Neural progenitor cell (in vitro differentiated cells): ENCODE data around the gene CDH23.

Experiments
- CTCF ChIP-seq: fragments of 200-600 bp; sonication (generic); IDR thresholded peaks from 2 replicates; pipeline ENCODE4 v1.5.1; 2017; ENCODE audit warnings: antibody characterized with exemption, mild to moderate bottlenecking
- EZH2 ChIP-seq: fragments of 200-600 bp; sonication (generic); IDR thresholded peaks from 2 replicates; pipeline ENCODE4 v1.6.1; 2017; ENCODE audit warnings: antibody characterized with exemption, mild to moderate bottlenecking, moderate library complexity

GRCh38 chr10:71502851-71503250 is 106.1 kb downstream of the CDH23 start:
- TF ChIP-seq EZH2 (no peak), CTCF (no peak)
